GM21390 (cell line): Measurements from ENCODE around the gene WDR5.

Source experiments
- ATAC-seq: cut with Tn5 transposase; IDR thresholded peaks from one replicate; pipeline ENCODE4 v1.9.1; 2021; ENCODE audit not compliant: unreplicated experiment

The WDR5 gene

GRCh38 chr9:134172198-134173126, 36.6 kb downstream of the WDR5 start:
- ATAC-seq: no peak

- ATAC-seq: no peak
Measured at GRCh38 chr9:134173127-134174072, 37.5 kb downstream of the WDR5 start.

GRCh38 chr9:134174073-134174449, 38.2 kb downstream of the WDR5 start:
- ATAC-seq: no peak

GRCh38 chr9:134174526-134175290, 38.8 kb downstream of the WDR5 start:
- ATAC-seq: no peak

GRCh38 chr9:134175291-134175807, 39.5 kb downstream of the WDR5 start:
- ATAC-seq: no peak

- ATAC-seq: no peak
Measured at GRCh38 chr9:134175808-134176598, 40.1 kb downstream of the WDR5 start.

GRCh38 chr9:134176599-134176968, 40.7 kb downstream of the WDR5 start:
- no peak for ATAC-seq

GRCh38 chr9:134177186-134177585, 41.3 kb downstream of the WDR5 start:
- ATAC-seq: no peak

- no peak for ATAC-seq
Measured at GRCh38 chr9:134177624-134178393, 41.9 kb downstream of the WDR5 start.

- no peak for ATAC-seq
Measured at GRCh38 chr9:134178394-134178767, 42.5 kb downstream of the WDR5 start.

GRCh38 chr9:134178768-134179551, 43.1 kb downstream of the WDR5 start:
- no peak for ATAC-seq

GRCh38 chr9:134179595-134179917, 43.7 kb downstream of the WDR5 start:
- ATAC-seq: no peak

- no peak for ATAC-seq
Measured at GRCh38 chr9:134179918-134180785, 44.3 kb downstream of the WDR5 start.

- ATAC-seq: no peak
Measured at GRCh38 chr9:134180786-134181647, 45.1 kb downstream of the WDR5 start.

- no peak for ATAC-seq
Measured at GRCh38 chr9:134181648-134182034, 45.8 kb downstream of the WDR5 start.

- ATAC-seq: no peak
Measured at GRCh38 chr9:134182554-134183085, 46.7 kb downstream of the WDR5 start.
